Activated CD8-positive, alpha-beta memory T cell treated with anti-CD3 and anti-CD28 coated beads, Interleukin-2, amount 50 U/mL, for 4 hours (primary cell): Measurements from ENCODE around the gene TTLL11.

Source experiments
- DNase-seq: peaks from one replicate; pipeline ENCODE4 v3.0.0-alpha.2; 2020

TTLL11 gene

DNA sequence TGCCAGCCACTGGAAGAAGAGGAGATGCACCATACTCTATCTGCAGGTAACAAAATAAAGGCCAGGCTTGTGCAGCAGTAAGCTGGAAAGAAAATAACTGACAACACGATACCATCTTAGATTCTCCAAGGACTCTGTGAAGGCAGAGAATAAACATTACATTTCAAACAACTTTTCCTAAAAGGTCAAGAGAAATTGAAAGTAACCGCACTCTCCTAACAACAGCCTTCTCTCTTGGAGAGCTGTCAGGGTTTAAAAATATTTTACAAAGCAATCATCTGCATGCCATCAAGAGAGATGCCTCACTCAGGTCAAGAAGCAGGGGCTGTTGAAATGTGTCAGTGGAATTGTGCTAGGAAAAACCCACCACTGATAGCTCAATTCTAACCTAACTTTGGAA, 13.5 kb upstream of the TTLL11 start:
- DNase-seq, result no peak

- no peak for DNase-seq
These were observed 10.9 kb upstream of the TTLL11 start for GRCh38 chr9:122103985-122104384.

DNA sequence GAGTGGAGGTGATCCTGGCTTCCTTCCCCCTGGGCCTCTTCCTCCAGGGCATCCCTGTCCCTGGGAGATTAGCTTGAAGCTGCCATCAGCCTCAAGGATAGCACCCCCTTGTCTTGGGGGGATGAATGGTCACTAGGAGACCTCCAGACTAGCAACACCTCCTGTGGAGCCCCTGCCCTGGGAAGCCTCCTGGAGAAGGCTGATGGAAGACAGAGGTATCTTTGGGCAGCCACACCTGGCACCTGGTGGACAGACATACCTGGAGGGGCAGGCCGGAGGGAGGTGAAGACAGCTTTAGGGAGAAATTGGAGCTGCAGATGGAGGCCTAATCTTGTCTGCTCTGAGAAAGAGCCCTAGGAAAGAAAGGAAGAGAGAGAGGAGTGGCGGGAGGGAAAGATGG, 9.0 kb upstream of the TTLL11 start:
- DNase-seq, result no peak

DNA sequence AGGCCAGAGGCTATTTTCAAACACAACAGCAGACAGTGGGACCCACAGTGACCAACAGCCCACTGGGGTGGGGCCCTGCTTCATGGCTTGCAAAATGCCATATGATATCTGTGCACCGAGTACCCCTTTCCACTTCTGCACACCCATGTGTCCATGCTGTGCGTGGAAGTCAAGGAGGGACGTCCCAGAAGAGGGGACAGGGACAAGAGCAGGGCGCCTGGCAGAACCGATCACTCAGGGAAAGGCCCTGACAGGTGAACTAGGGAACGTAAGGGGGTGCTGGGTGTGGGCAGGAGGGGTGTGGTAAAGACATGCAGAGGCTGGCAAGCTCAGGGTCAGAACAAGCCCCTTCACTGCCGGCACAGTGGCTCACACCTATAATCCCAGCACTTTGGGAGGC, 7.6 kb upstream of the TTLL11 start:
- DNase-seq, result no peak

GRCh38 chr9:122099271-122099869, 6.3 kb upstream of the TTLL11 start:
- DNase-seq, result peak; percentile 83

GRCh38 chr9:122097679-122098315, 4.7 kb upstream of the TTLL11 start:
- DNase-seq, result no peak

GRCh38 chr9:122096620-122097415, 3.7 kb upstream of the TTLL11 start:
- DNase-seq, result no peak

GRCh38 chr9:122095010-122095767, 2.1 kb upstream of the TTLL11 start:
- DNase-seq, result peak; percentile 43

DNA sequence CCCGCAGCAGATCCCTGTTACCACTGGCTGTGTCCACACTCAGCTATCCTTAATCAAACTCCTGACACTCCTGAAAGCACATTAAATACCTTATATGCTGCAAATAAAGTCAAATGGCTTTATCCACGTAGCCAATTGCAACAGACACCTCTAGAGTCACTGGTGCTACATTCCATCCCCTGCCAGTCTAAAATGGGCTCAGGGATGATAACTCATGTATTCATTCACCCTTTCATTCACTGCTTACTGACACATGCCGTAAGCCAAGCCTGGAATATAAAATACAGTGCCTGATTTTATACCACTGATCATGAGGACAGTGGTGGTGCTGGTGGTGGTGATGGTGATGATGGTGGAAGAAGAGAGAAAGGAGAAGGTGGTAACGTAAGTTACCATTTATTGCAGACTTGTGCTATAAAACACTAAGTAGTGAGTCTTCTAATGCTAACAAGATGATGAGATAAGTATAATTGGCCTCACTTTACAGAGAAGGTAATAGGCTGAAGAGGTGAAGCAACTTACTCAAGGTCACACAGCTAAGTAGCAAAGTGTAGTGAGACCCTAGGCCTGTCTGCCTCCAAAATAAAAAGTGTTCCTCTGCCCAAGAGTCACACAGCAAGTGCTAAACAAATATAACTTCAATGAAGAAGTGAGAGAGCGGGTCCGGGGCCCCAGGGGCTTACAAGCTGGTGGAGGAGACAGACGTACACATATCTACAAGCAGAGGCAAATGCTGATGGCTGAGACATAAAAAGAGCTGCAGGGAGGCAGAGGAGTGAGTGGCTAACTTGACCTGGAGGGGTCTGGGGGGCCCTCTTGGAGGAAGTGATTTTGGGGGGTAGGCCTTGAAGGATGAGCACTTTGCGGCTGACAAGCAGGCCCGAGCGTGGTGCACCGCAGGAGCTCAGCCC, 1.2 kb downstream of the TTLL11 start:
- no peak for DNase-seq

GRCh38 chr9:122090981-122091380, 2.1 kb downstream of the TTLL11 start:
- no peak for DNase-seq

- DNase-seq, result no peak
These were observed 2.7 kb downstream of the TTLL11 start for GRCh38 chr9:122090287-122090883.

GRCh38 chr9:122088880-122089706, 4.0 kb downstream of the TTLL11 start:
- DNase-seq, result no peak

- DNase-seq, result no peak
These were observed 5.5 kb downstream of the TTLL11 start for GRCh38 chr9:122087406-122088200.

GRCh38 chr9:122086873-122087272, 6.2 kb downstream of the TTLL11 start:
- no peak for DNase-seq

DNA sequence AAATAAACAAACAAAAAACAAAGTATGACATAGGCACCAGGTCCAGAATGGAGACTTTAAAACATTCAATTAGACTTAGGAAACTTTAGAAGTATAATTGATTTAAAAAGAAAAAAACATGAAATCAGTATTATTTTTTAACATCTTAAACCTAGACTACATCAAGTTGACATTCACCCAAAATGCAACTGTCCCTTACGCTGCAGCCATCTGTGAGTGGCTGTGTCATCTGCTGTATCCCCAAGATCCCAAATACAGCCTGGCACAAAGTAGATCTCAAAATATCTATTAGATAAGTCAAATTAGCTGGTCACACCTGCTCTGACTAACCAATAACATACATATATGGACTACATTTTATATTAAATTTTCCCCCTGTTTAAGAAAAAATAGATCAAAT, 7.8 kb downstream of the TTLL11 start:
- no peak for DNase-seq

DNA sequence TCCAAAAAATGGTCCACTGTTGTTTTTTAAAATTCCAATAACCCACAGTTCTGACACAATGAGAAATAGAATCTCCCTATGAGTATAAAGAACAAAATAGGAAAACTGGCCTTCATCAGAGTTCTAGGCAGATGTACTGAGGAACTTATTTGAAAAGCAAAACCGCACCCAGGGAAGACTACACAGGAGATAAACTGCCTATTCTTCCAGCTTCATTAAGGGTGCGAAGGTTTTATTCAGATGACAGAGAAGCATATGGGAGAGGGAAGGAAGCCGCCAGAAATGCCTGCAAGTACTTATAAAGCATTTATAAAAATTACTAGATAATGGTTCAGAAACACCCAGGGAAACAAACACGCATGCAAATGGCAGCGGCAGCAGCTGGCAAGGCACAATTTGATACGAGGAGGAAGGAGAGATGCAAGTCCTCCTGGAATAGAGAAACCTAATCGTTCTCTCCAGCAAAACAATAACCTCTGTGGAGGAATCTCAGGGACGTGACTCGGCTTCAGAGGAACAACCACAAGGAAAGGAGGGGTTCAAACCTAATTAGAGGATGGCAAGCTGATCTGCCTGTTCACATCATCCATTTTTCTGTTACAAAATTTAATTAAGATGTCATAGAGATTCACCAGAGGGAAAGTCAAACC, 9.0 kb downstream of the TTLL11 start:
- DNase-seq, result no peak

DNA sequence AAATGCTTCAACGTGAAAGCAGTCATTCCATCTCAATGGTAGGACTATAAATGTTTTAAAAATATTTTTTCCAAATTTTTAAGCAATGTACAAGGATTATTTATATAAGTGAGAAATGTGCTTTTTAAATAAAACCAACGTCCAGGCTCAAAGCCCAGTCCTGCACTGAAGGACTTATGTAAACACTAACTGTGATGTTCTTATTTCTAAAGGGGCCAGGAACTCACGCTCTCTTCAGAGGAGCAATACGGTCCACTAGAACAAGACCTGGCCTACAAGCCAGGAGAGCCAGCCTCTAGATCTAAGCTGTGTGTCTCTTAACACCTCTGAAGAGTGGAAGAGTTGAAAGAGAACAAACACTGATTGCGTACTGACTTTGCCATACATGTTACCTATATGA, 12.1 kb downstream of the TTLL11 start:
- DNase-seq, result no peak

DNA sequence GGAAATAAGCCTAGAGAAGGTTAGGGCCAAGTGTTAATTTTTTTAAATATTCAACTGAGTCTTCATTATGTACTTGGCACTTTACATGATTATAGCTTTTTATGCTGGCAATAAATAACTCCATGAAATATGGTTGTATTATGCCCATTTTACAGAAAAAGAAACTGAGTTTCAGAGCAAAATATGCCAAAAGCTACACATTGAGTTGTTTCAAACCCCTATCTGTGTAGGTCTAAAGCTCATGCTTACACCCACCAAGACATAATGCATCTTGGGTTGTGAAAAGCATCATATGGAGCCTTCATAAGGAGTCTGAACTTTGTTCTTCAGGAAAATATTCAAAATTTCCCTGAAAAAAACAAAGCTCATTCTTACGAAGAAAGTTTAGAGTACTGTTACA, 14.6 kb downstream of the TTLL11 start:
- DNase-seq, result no peak

- no peak for DNase-seq
These were observed 16.3 kb downstream of the TTLL11 start for GRCh38 chr9:122076773-122077172.

- no peak for DNase-seq
These were observed 17.0 kb downstream of the TTLL11 start for GRCh38 chr9:122076117-122076516.
